CD14-positive monocyte (primary cell): Measurements from ENCODE around the gene EN2. TPM values are rescaled to one million over a fixed set of nuclear protein-coding genes. Genes with fewer than 3 reads are reported as not detected.
A peak's percentile ranks its signal among the peaks of the same experiment; 100 is the strongest.
"Not testable (repeated sequence)": the region's sequence is repeated elsewhere in the genome, so short reads cannot be mapped to it uniquely, and the experiment has no call there.

Experiments
- DNase-seq, 3 donors: peaks; one replicate each; pipeline ENCODE4 v3.0.0-alpha.2; 2011 to 2022
- H2AFZ ChIP-seq: 2 replicates; pipeline ENCODE4 v1.6.0; 2012; ENCODE audit warnings: mild to moderate bottlenecking, low read depth, low read length, inconsistent platforms; ENCODE audit not compliant: insufficient read depth, poor library complexity, severe bottlenecking
- H3K27ac ChIP-seq, 2 donors: 1 replicate in 1 of 2; 2 replicates in 1 of 2; pipeline ENCODE4 v1.5.1; 2012 to 2013; ENCODE audit warnings: low read length in 2 of 2, control low read depth in 1 of 2, inconsistent platforms in 1 of 2, low read depth in 1 of 2, mild to moderate bottlenecking in 1 of 2
- H3K27me3 ChIP-seq, 2 donors: one replicate each; pipeline versions ENCODE4 v1.6.0 to v1.6.1; 2011 to 2013; ENCODE audit warnings: low read length in 2 of 2; ENCODE audit not compliant: control insufficient read depth in 2 of 2, insufficient read depth in 2 of 2
- H3K36me3 ChIP-seq, 2 donors: replicated peaks in 1 of 2; 1 replicate in 1 of 2; 2 replicates in 1 of 2; pipeline versions ENCODE4 v1.5.1 to v1.6.1; 2012 to 2013; ENCODE audit warnings: low read length in 2 of 2, control low read depth in 1 of 2, inconsistent platforms in 1 of 2, mild to moderate bottlenecking in 1 of 2; ENCODE audit not compliant: insufficient read depth in 2 of 2, control insufficient read depth in 1 of 2
- H3K4me1 ChIP-seq, 2 donors: 1 replicate in 1 of 2; 2 replicates in 1 of 2; pipeline versions ENCODE4 v1.5.1 to v1.6.1; 2012 to 2013; ENCODE audit warnings: low read length in 2 of 2, control low read depth in 1 of 2, inconsistent platforms in 1 of 2, mild to moderate bottlenecking in 1 of 2, moderate library complexity in 1 of 2; ENCODE audit not compliant: insufficient read depth in 2 of 2, control insufficient read depth in 1 of 2
- H3K4me2 ChIP-seq: replicated peaks from 2 replicates; pipeline ENCODE3; 2012; ENCODE audit warnings: low read length, moderate library complexity, mild to moderate bottlenecking; ENCODE audit not compliant: poor library complexity, severe bottlenecking; ENCODE audit errors: extremely low read depth
- H3K4me3 ChIP-seq, 3 experiments: fragments of 200-600 bp in 1 of 3; sonication (generic) in 1 of 3; replicated peaks in 1 of 3; 1 replicate in 2 of 3; 2 replicates in 1 of 3; pipeline ENCODE4 v1.5.1; 2011 to 2013; ENCODE audit warnings: low read length in 3 of 3, mild to moderate bottlenecking in 3 of 3, control low read depth in 2 of 3, low read depth in 2 of 3, inconsistent platforms in 1 of 3, moderate library complexity in 1 of 3
- H3K79me2 ChIP-seq: 2 replicates; pipeline ENCODE4 v1.6.0; 2012; ENCODE audit warnings: mild to moderate bottlenecking, control low read depth, inconsistent platforms, low read length, moderate library complexity; ENCODE audit not compliant: insufficient read depth
- H3K9ac ChIP-seq: 2 replicates; pipeline ENCODE4 v1.6.0; 2017; ENCODE audit warnings: low read length, mild to moderate bottlenecking; ENCODE audit not compliant: insufficient read depth, poor library complexity, severe bottlenecking
- H3K9me3 ChIP-seq, 2 donors: replicated peaks in 1 of 2; 1 replicate in 1 of 2; 2 replicates in 1 of 2; pipeline versions ENCODE4 v1.5.1 to v1.6.1; 2012 to 2013; ENCODE audit warnings: low read length in 2 of 2, control low read depth in 1 of 2; ENCODE audit not compliant: control insufficient read depth in 1 of 2, insufficient read depth in 1 of 2
- H4K20me1 ChIP-seq: 2 replicates; pipeline ENCODE4 v1.6.0; 2012; ENCODE audit warnings: mild to moderate bottlenecking, low read length, control low read depth, moderate library complexity; ENCODE audit not compliant: insufficient read depth
- H3K27ac Mint-ChIP-seq, 7 donors: one replicate each; pipeline ENCODE4 v1.8.0; 2020; ENCODE audit warnings: mild to moderate bottlenecking in 7 of 7, mixed read lengths in 7 of 7, moderate library complexity in 6 of 7, inconsistent platforms in 2 of 7
- H3K27me3 Mint-ChIP-seq, 3 donors: one replicate each; pipeline ENCODE4 v1.8.0; 2021 to 2022; ENCODE audit warnings: low read depth in 3 of 3, mild to moderate bottlenecking in 3 of 3, mixed read lengths in 3 of 3, moderate library complexity in 3 of 3, inconsistent platforms in 1 of 3
- H3K36me3 Mint-ChIP-seq, 2 donors: one replicate each; pipeline ENCODE4 v1.8.0; 2020; ENCODE audit warnings: mixed read lengths in 2 of 2, inconsistent platforms in 1 of 2, mild to moderate bottlenecking in 1 of 2
- H3K4me1 Mint-ChIP-seq: one replicate; pipeline ENCODE4 v1.8.0; 2020; ENCODE audit warnings: mild to moderate bottlenecking, mixed read lengths
- H3K4me3 Mint-ChIP-seq, 2 donors: one replicate each; pipeline ENCODE4 v1.8.0; 2020; ENCODE audit warnings: mild to moderate bottlenecking in 2 of 2, mixed read lengths in 2 of 2, moderate library complexity in 1 of 2
- H3K9me3 Mint-ChIP-seq, 7 donors: one replicate each; pipeline ENCODE4 v1.8.0; 2020 to 2022; ENCODE audit warnings: mixed read lengths in 7 of 7, mild to moderate bottlenecking in 6 of 7, moderate library complexity in 6 of 7, inconsistent platforms in 2 of 7
- CTCF ChIP-seq: fragments of 200-600 bp; IDR thresholded peaks from one replicate; pipeline ENCODE4 v1.8.0; 2022; ENCODE audit warnings: antibody characterized with exemption, mild to moderate bottlenecking
- WGBS: methylation state at CpG from one replicate; pipeline ENCODE4 v1.1.5; 2013; ENCODE audit warnings: missing lambda C conversion rate; ENCODE audit not compliant: insufficient coverage; 5-methylcytosine and 5-hydroxymethylcytosine counted together
- intact Hi-C, 2 donors: fragments of 100-400 bp; cut with micrococcal nuclease; formaldehyde crosslinking; loops; one replicate each; pipeline versions ENCODE4 v1.15.0 to v1.15.1; 2023
- polyA plus RNA-seq, 3 donors: library from polyadenylated mRNA; depleted of rRNA in 1 of 3; unstranded in 2 of 3; stranded (reverse) in 1 of 3; fragments of 300-500 nt in 2 of 3; fragments of >200 nt in 1 of 3; fragmentation: Illumina TruSeq in 2 of 3; gene quantifications; 1 replicate in 2 of 3; 2 replicates in 1 of 3; pipeline ENCODE4 v1.2.3, GENCODE V29; 2012 to 2021

EN2 gene
- polyA plus RNA-seq, 3 donors = not detected

GRCh38 chr7:155444746-155445145 lies 13.2 kb upstream of the EN2 start:
- H3K27ac Mint-ChIP-seq = peak overlapping the region in 1 of 7 donors; percentile 35
- intact Hi-C loops = no loop called here
- peaks cover 50 to 85% (median 75%) of the 10 kb centered on the region in 3 donors for H3K27me3 Mint-ChIP-seq

GRCh38 chr7:155445606-155446005 lies 12.3 kb upstream of the EN2 start:
- H3K9ac ChIP-seq, H3K36me3 ChIP-seq, intact Hi-C loops, H3K27ac Mint-ChIP-seq, H3K4me2 ChIP-seq, H4K20me1 ChIP-seq, H3K79me2 ChIP-seq, H2AFZ ChIP-seq, H3K4me1 ChIP-seq, H3K4me1 Mint-ChIP-seq, H3K27ac ChIP-seq, H3K36me3 Mint-ChIP-seq, H3K4me3 ChIP-seq, DNase-seq: not testable (repeated sequence)
- Histone ChIP-seq H3K27me3 (peaks cover 31 to 60% of the 10 kb centered on the region in 2 donors), H3K9me3 (peaks cover under 1 to 22% of the 10 kb centered on the region in 2 donors)
- peaks cover 57 to 85% (median 75%) of the 10 kb centered on the region in 3 donors for H3K27me3 Mint-ChIP-seq
- WGBS = 80% methylated on average over 8 of the region's 9 CpGs
- H3K9me3 Mint-ChIP-seq = peaks cover 0 to 13% (median 6%) of the 10 kb centered on the region in 7 donors
- peak overlapping the region in 1 of 2 donors; percentile 42 for H3K4me3 Mint-ChIP-seq

More at GRCh38 chr7:155444746-155445145, 13.2 kb upstream of the EN2 start:
- Histone ChIP-seq H4K20me1 (no peaks in the 10 kb centered on the region), H3K4me1 (peaks cover 0 to 6% of the 10 kb centered on the region in 2 donors), H3K9ac (no peak overlapping the region), H3K9me3 (peaks cover 0 to 17% of the 10 kb centered on the region in 2 donors), H3K79me2 (no peaks in the 10 kb centered on the region), H3K4me2 (no peak overlapping the region), H3K27ac (no peak overlapping the region), H3K36me3 (no peaks in the 10 kb centered on the region), H2AFZ (no peak overlapping the region), H3K27me3 (peaks cover 24 to 52% of the 10 kb centered on the region in 2 donors), H3K4me3 (no peak overlapping the region)
- Mint-ChIP-seq H3K4me3 (peak overlapping the region in 1 of 2 donors; percentile 42), H3K9me3 (peaks cover 0 to 10% (median 6%) of the 10 kb centered on the region in 7 donors), H3K36me3 (peaks cover 0 to 6% of the 10 kb centered on the region in 2 donors), H3K4me1 (peaks cover 5% of the 10 kb centered on the region)
- no peak for DNase-seq
- TF ChIP-seq CTCF = no peak
- 71% methylated on average over 3 of the region's 8 CpGs for WGBS
